GM19328 (cell line): ENCODE data around the gene CCL22.
"Not testable (repeated sequence)": the region's sequence is repeated elsewhere in the genome, so short reads cannot be mapped to it uniquely, and the experiment has no call there.

ENCODE experiments used
- ATAC-seq: cut with Tn5 transposase; IDR thresholded peaks from one replicate; pipeline ENCODE4 v1.9.1; 2021; ENCODE audit warnings: mild to moderate bottlenecking, moderate library complexity; ENCODE audit not compliant: unreplicated experiment

CCL22 gene

GRCh38 chr16:57391300-57391699 lies 32.7 kb downstream of the CCL22 start:
- no peak for ATAC-seq

GRCh38 chr16:57391708-57392107 lies 33.1 kb downstream of the CCL22 start:
- no peak for ATAC-seq

GRCh38 chr16:57392694-57393093 lies 34.1 kb downstream of the CCL22 start:
- ATAC-seq: no peak

GRCh38 chr16:57394444-57394843 lies 35.9 kb downstream of the CCL22 start:
- no peak for ATAC-seq

GRCh38 chr16:57395026-57395425 lies 36.4 kb downstream of the CCL22 start:
- ATAC-seq: no peak

- ATAC-seq: no peak
Measured at GRCh38 chr16:57396786-57397185, 38.2 kb downstream of the CCL22 start.

- not testable (repeated sequence) for ATAC-seq
Measured at GRCh38 chr16:57397493-57397892, 38.9 kb downstream of the CCL22 start.

GRCh38 chr16:57401943-57402640 lies 43.5 kb downstream of the CCL22 start:
- no peak for ATAC-seq

GRCh38 chr16:57403965-57404817 lies 45.6 kb downstream of the CCL22 start, which contains the start of gene CCL17:
Gene CCL17 (plus strand): TSS chr16:57404767. CDS start chr16:57413933, 9,166 bp downstream.
- no peak for ATAC-seq

- ATAC-seq: no peak
Measured at GRCh38 chr16:57405097-57405496, 46.5 kb downstream of the CCL22 start.

GRCh38 chr16:57406881-57407280 lies 48.3 kb downstream of the CCL22 start:
- ATAC-seq: no peak

- no peak for ATAC-seq
Measured at GRCh38 chr16:57407521-57408353, 49.2 kb downstream of the CCL22 start.

- no peak for ATAC-seq
Measured at GRCh38 chr16:57409065-57409464, 50.5 kb downstream of the CCL22 start.

- no peak for ATAC-seq
Measured at GRCh38 chr16:57409870-57410587, 51.4 kb downstream of the CCL22 start.

GRCh38 chr16:57411362-57411976 lies 52.9 kb downstream of the CCL22 start:
- ATAC-seq: no peak

- no peak for ATAC-seq
Measured at GRCh38 chr16:57412584-57412983, 54.0 kb downstream of the CCL22 start.

- peak; percentile 66 for ATAC-seq
Measured at GRCh38 chr16:57413301-57413730, 54.7 kb downstream of the CCL22 start.

- no peak for ATAC-seq
Measured at GRCh38 chr16:57413733-57414132, 55.1 kb downstream of the CCL22 start.
